HCEC 1CT (cell line): ENCODE results near the gene DDT.
"Not testable (repeated sequence)": the region's sequence is repeated elsewhere in the genome, so short reads cannot be mapped to it uniquely, and the experiment has no call there.

Source experiments
- DNase-seq: peaks from one replicate; pipeline ENCODE4 v3.0.0-alpha.2; 2017

DDT gene

DNA sequence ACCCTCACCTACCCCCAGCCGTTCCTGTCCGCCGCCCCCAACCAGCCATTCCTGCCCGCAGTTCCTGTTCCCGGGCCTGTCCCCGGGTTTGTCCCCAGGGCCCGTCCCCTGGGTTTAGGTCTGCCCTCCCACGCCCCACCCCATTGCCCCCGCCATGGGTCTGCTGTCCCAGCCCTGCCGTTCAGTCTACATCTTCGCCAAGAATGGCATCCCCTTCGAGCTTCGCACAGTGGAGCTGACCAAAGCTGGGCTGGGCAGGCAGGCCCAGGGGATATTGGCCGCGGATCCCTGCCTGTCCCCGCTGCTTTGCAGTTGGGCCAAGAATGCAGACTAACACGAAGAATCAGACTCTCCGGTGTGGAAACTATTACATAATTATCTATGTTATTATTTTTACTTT, 24.5 kb downstream of the DDT start:
- DNase-seq: not testable (repeated sequence)

DNA sequence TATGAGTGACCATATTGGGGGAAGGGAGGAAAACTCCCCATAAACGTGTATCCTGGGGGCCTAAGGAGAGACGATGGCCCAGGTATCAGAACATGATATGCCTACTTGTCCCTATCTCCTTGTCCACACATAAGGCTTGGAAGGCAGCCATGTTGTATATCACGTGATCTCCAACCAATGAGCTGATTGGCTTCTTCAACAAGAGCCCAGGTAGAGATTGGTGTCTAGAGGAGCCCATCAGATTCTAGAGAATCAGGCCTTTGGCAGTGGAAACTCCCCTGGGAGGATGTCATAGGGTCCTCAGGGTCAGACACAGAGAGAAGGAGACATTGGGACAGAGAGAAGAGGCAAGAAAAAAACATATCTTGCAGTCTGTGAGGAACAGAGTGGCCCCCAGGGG, 26.9 kb downstream of the DDT start:
- not testable (repeated sequence) for DNase-seq

DNA sequence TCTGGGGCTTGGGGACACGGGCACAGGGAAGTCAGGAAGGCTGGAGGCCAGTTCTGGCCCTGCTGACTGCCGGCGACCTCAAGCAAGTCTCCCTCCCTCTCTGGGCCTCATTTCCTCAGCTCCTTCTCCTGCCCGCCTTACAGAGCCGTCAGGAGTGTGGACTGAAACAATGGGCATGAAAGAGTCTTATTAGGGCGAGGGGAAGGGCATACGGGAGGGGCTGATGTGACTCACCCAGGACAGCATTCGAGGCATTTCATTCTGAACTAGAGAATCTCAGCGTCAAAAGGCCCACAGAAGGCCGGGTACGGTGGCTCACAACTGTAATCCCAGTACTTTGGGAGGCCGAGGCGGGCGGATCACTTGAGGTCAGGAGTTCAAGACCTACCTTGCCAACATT, 34.1 kb downstream of the DDT start:
- DNase-seq: not testable (repeated sequence)

DNA sequence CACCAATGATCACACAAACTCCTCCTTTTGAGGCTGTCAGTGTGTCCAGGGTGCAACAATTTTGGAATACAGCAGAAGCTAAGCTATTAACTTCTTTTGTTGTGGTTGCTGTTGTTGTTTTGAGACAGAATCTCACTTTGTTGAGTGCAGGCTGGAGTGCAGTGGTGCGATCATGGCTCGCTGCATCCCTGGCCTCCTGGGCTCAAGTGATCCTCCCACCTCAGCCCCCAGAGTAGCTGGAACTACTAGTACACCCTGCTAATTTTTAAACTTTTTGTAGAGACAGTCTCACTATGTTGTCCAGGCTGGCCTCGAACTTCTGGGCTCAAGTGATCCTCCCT, 35.3 kb downstream of the DDT start:
- DNase-seq: no peak

DNA sequence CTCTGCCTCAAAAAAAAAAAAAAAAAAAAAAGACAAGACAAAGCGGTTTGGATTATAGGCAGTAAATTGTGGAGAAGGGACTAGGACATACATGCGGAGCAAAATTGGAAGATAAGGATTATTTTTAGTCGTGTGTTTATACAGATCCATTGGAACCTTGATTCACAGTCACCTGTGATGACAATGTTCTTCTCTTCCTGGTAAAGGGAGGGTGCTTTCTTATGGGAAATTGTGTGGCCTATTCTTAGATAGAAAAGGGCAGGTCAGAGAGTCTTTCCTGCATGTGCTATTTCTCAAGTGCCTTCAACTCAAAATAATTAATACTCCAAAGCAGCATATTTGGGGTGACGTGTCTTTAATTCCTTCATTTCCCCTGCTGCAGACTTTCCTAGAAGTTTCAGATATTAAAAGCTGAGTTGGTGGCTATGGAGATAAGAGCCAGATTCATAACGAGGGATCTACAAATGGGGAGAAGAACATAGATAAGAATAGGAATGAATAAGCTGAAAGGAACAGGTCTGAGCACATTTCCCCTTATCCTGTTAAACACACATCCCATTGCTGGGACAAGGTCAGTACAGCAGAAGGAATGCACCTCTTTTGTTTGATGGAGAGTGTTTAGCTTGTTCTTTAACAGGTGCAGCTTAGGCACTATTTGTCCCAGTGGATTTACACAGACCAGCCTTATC, 35.8 kb downstream of the DDT start:
- no peak for DNase-seq

DNA sequence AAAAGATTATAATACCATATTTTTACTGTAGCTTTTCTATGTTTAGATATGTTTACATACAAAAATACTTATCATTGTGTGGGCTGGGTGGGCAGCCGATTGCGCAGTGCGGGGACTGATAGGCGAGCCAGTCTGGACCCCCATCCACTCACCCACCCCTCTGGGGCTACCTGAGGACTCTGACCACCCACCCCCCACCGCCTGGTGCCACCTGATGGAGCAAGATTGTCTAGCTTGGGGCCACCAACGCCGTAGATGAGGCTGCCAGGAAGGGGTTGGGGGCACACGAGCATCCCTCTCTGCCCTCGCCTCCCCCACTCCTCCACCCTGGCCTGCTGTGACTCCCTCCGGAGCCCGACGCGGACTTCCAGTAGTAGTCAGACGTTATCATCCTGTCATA, 47.7 kb downstream of the DDT start:
- DNase-seq: no peak

DNA sequence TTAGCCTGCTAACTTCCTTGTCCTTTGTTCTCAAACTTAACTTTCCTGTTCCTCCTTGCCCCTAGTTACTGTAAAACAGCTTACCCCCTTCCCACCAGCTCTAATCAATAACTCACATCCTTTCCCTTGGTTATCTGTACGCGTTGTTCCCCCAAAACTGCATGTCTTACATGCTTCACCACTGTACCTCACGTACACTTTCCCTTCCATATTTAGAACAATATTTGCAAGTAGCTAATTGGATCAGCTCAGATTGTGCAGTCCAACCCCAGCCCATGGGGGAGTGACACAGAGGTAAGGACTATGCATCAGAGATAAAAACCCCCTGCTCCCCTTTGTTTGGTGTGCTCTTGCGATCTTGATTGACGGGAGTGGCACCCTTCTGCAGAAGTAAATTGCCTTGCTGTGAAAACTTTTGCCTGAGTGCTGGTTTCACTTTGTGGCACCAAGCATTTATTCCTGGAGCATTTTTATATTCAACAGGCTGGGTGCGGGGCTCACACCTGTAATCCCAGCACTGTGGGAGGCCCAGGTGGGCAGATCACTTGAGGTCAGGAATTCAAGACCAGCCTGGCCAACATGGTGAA, 49.1 kb downstream of the DDT start:
- no peak for DNase-seq

DNA sequence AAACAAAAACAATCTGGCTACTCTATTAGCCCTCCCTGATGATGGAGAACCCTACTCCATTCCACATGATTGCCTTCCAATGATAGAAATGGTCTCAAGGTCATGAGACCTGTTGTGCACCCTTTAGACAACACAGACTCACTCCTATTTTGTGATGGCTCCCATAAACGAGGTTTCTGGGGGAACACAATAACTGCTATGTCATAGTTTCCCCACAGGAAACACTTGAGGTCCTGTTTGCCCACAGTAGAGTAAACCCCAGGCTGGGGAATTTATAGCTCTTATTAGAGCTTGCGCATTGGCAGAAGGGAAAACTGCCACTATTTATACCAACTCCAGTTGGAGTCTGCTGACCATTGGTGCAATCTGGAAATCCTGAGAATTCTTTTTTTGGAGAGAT, 51.3 kb downstream of the DDT start:
- DNase-seq: no peak

DNA sequence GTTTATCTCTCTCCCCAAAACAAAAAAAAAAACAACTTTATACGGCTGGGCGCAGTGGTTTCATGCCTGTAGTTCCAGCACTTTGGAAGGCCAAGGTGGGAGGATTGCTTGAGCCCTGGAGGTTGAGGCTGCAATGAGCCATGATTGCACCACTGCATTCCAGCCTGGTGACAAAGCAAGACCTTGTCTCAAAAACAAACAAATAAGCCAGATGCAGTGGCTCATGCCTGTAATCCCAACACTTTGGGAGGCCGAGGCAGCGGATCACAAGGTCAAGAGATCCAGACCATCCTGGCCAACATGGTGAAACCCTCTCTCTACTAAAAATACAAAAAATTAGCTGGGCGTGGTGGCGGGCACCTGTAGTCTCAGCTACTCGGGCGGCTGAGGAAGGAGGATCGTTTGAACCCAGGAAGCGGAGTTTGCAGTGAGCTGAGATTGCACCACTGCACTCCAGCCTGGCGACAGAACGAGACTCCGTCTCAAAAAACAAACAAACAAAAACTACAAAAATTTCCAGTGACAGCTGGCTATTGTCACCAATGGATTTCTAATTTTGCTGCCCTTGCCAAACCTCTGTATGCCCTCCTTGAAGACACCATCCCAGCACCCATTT, 52.5 kb downstream of the DDT start:
- peak; percentile 59 for DNase-seq
